ENCODE data around the gene TIMM23.
"Not testable (repeated sequence)": the region's sequence is repeated elsewhere in the genome, so short reads cannot be mapped to it uniquely, and the experiment has no call there.

TIMM23 gene

GRCh38 chr10:45997557-45997956, 25.3 kb downstream of the TIMM23 start:
- no peak for DNase-seq (ENCODE audit: low read depth in 2 of 2)

GRCh38 chr10:45997994-45998763, 25.9 kb downstream of the TIMM23 start:
- DNase-seq (ENCODE audit: low read depth in 2 of 2), result no peak

GRCh38 chr10:45999955-46000354, 27.7 kb downstream of the TIMM23 start:
- not testable (repeated sequence) for DNase-seq (ENCODE audit: low read depth in 2 of 2)

- no peak for DNase-seq (ENCODE audit: low read depth in 2 of 2)
Measured at GRCh38 chr10:46000538-46000937, 28.2 kb downstream of the TIMM23 start.

GRCh38 chr10:46001187-46001756, 29.0 kb downstream of the TIMM23 start:
- DNase-seq (ENCODE audit: low read depth in 2 of 2), result no peak

- not testable (repeated sequence) for DNase-seq (ENCODE audit: low read depth in 2 of 2)
Measured at GRCh38 chr10:46002189-46002687, 29.9 kb downstream of the TIMM23 start.

- no peak for DNase-seq (ENCODE audit: low read depth in 2 of 2)
Measured at GRCh38 chr10:46002916-46003693, 30.8 kb downstream of the TIMM23 start.

- DNase-seq (ENCODE audit: low read depth in 2 of 2), result no peak
Measured at GRCh38 chr10:46004963-46005362, 32.7 kb downstream of the TIMM23 start.

- no peak for DNase-seq (ENCODE audit: low read depth in 2 of 2)
Measured at GRCh38 chr10:46005383-46005782, 33.1 kb downstream of the TIMM23 start.

- DNase-seq (ENCODE audit: low read depth in 2 of 2), result no peak
Measured at GRCh38 chr10:46006219-46006618, 33.9 kb downstream of the TIMM23 start.

GRCh38 chr10:46012746-46013145, 40.5 kb downstream of the TIMM23 start:
- DNase-seq (ENCODE audit: low read depth in 2 of 2), result no peak

- no peak for DNase-seq (ENCODE audit: low read depth in 2 of 2)
Measured at GRCh38 chr10:46014206-46014605, 41.9 kb downstream of the TIMM23 start.

- DNase-seq (ENCODE audit: low read depth in 2 of 2), result no peak
Measured at GRCh38 chr10:46014683-46015405, 42.6 kb downstream of the TIMM23 start.

- no peak for DNase-seq (ENCODE audit: low read depth in 2 of 2)
Measured at GRCh38 chr10:46016190-46016589, 43.9 kb downstream of the TIMM23 start.

- DNase-seq (ENCODE audit: low read depth in 2 of 2), result no peak
Measured at GRCh38 chr10:46016811-46017210, 44.5 kb downstream of the TIMM23 start.

- no peak for DNase-seq (ENCODE audit: low read depth in 2 of 2)
Measured at GRCh38 chr10:46017733-46018132, 45.4 kb downstream of the TIMM23 start.

GRCh38 chr10:46018453-46019176, 46.3 kb downstream of the TIMM23 start:
- no peak for DNase-seq (ENCODE audit: low read depth in 2 of 2)

- DNase-seq (ENCODE audit: low read depth in 2 of 2), result no peak
Measured at GRCh38 chr10:46019177-46019528, 46.9 kb downstream of the TIMM23 start.

GRCh38 chr10:46019569-46020343, 47.5 kb downstream of the TIMM23 start:
- DNase-seq (ENCODE audit: low read depth in 2 of 2), result no peak

GRCh38 chr10:46020344-46020657, 48.0 kb downstream of the TIMM23 start:
- DNase-seq (ENCODE audit: low read depth in 2 of 2), result no peak

Data from stimulated activated CD8-positive, alpha-beta memory T cell treated with anti-CD3 and anti-CD28 coated beads, Interleukin-15, amount 100 ng/mL, for 4 hours (primary cell).